HG03457 (cell line): ENCODE data around the gene LIME1.

Experiments used
- ATAC-seq: cut with Tn5 transposase; IDR thresholded peaks from one replicate; pipeline ENCODE4 v1.9.1; 2021; ENCODE audit warnings: moderate number of reproducible peaks; ENCODE audit not compliant: unreplicated experiment

LIME1 gene

GRCh38 chr20:63737945-63738686 lies 1.7 kb downstream of the LIME1 start:
- ATAC-seq, result no peak

GRCh38 chr20:63738687-63739129 lies 2.2 kb downstream of the LIME1 start:
- ATAC-seq, result no peak

- no peak for ATAC-seq
These were observed 2.9 kb downstream of the LIME1 start, which contains the start of gene SLC2A4RG for GRCh38 chr20:63739130-63740069. TSS of gene SLC2A4RG (plus strand) at chr20:63739776. CDS start at chr20:63739913, 137 bp downstream.

GRCh38 chr20:63740070-63740626 lies 3.7 kb downstream of the LIME1 start:
- ATAC-seq, result no peak

GRCh38 chr20:63740627-63741353 lies 4.3 kb downstream of the LIME1 start:
- ATAC-seq, result no peak

- ATAC-seq, result no peak
These were observed 4.9 kb downstream of the LIME1 start for GRCh38 chr20:63741354-63741675.

- no peak for ATAC-seq
These were observed 5.4 kb downstream of the LIME1 start for GRCh38 chr20:63741676-63742380.

- no peak for ATAC-seq
These were observed 6.0 kb downstream of the LIME1 start for GRCh38 chr20:63742381-63743024.

GRCh38 chr20:63743210-63743970 lies 6.9 kb downstream of the LIME1 start:
- ATAC-seq, result no peak

- no peak for ATAC-seq
These were observed 7.7 kb downstream of the LIME1 start for GRCh38 chr20:63744158-63744557.

- ATAC-seq, result no peak
These were observed 8.3 kb downstream of the LIME1 start for GRCh38 chr20:63744574-63745423.

GRCh38 chr20:63745424-63745805 lies 9.0 kb downstream of the LIME1 start:
- no peak for ATAC-seq

- ATAC-seq, result no peak
These were observed 9.7 kb downstream of the LIME1 start for GRCh38 chr20:63745961-63746731.

GRCh38 chr20:63746751-63747315 lies 10.4 kb downstream of the LIME1 start:
- ATAC-seq, result no peak

- no peak for ATAC-seq
These were observed 11.2 kb downstream of the LIME1 start for GRCh38 chr20:63747622-63748069.

- ATAC-seq, result no peak
These were observed 11.8 kb downstream of the LIME1 start for GRCh38 chr20:63748070-63748933.
